DMS114 treated with DMSO at 0.1 percent for 48 hours (cell line): Measurements from ENCODE around the gene ARHGAP26.

ENCODE experiments used
- DNase-seq: peaks from one replicate; lab custom pipeline; 2025; ENCODE audit not compliant: unreplicated experiment; lab: John Stamatoyannopoulos, UW

ARHGAP26 gene

GRCh38 chr5:143176048-143176447, 405.9 kb downstream of the ARHGAP26 start:
- DNase-seq = no peak

GRCh38 chr5:143177263-143177983, 407.2 kb downstream of the ARHGAP26 start:
- no peak for DNase-seq

GRCh38 chr5:143179126-143179740, 409.1 kb downstream of the ARHGAP26 start:
- DNase-seq = no peak

GRCh38 chr5:143180751-143181150, 410.6 kb downstream of the ARHGAP26 start:
- no peak for DNase-seq

- no peak for DNase-seq
Observed at GRCh38 chr5:143181173-143181572, 411.0 kb downstream of the ARHGAP26 start.

GRCh38 chr5:143182106-143182505, 411.9 kb downstream of the ARHGAP26 start:
- no peak for DNase-seq

GRCh38 chr5:143182901-143183820, 413.0 kb downstream of the ARHGAP26 start:
- DNase-seq = no peak

GRCh38 chr5:143183989-143184388, 413.8 kb downstream of the ARHGAP26 start:
- no peak for DNase-seq

GRCh38 chr5:143186623-143187022, 416.4 kb downstream of the ARHGAP26 start:
- no peak for DNase-seq

GRCh38 chr5:143187495-143187894, 417.3 kb downstream of the ARHGAP26 start:
- DNase-seq = no peak

GRCh38 chr5:143188083-143188482, 417.9 kb downstream of the ARHGAP26 start:
- DNase-seq = no peak

GRCh38 chr5:143188692-143189091, 418.5 kb downstream of the ARHGAP26 start:
- DNase-seq = no peak

- no peak for DNase-seq
Observed at GRCh38 chr5:143190260-143190810, 420.2 kb downstream of the ARHGAP26 start.

- DNase-seq = no peak
Observed at GRCh38 chr5:143191720-143192119, 421.5 kb downstream of the ARHGAP26 start.

- no peak for DNase-seq
Observed at GRCh38 chr5:143192191-143192900, 422.2 kb downstream of the ARHGAP26 start.

- DNase-seq = no peak
Observed at GRCh38 chr5:143194206-143194605, 424.0 kb downstream of the ARHGAP26 start.

GRCh38 chr5:143194713-143195112, 424.5 kb downstream of the ARHGAP26 start:
- no peak for DNase-seq

- no peak for DNase-seq
Observed at GRCh38 chr5:143195491-143195890, 425.3 kb downstream of the ARHGAP26 start.

GRCh38 chr5:143196601-143197259, 426.6 kb downstream of the ARHGAP26 start:
- DNase-seq = no peak

- no peak for DNase-seq
Observed at GRCh38 chr5:143197260-143197656, 427.1 kb downstream of the ARHGAP26 start.
